ENCODE data around the gene WWC2. TPM values are rescaled to one million over a fixed set of nuclear protein-coding genes. Genes with fewer than 3 reads are reported as not detected.

The WWC2 gene
- total and polyA plus RNA-seq, 2 experiments from 2014 or later = 33.2 to 48.3 TPM

DNA sequence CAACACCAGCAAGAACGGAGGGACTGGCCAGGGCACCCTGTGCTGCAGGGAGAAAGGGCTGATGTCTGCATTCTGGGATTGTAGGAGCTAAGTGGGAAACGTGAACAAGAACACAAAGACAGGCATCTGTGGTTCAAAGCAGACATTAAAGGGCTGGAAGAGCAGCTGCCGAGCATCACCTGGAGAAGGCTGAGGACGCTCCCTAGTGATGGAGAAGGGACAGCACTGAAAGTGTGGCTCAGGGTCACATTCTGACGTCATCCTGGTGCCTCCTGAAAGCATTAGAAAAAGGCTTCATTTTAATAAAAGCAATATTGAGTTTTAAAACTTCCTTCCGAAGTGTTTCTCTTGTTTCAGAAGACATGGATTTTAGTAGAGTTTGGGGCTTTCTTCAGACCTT, 158.8 kb downstream of the WWC2 start:
- Histone ChIP-seq H3K79me2 (ENCODE audit: insufficient read depth) (0 out of 2 replicates have a peak, but pooled peaks cover 7% of the 10 kb centered on the region), H3K9me2 (ENCODE audit: insufficient read depth) (no peaks in the 10 kb centered on the region), H3K27ac (no peak overlapping the region), H3K4me2 (ENCODE audit: unreplicated experiment) (no peak overlapping the region), H2AFZ (no peak overlapping the region), H3K4me1 (ENCODE audit: insufficient read depth) (peaks cover 15% of the 10 kb centered on the region), H3K4me3 (no peak overlapping the region), H3F3A (ENCODE audit: insufficient read depth) (peaks cover 38% of the 10 kb centered on the region), H4K20me1 (ENCODE audit: insufficient read depth) (no peaks in the 10 kb centered on the region; the same call in 1 of the 2 replicates), H3K9ac (no peak overlapping the region), H3K27me3 (replicated peaks; ENCODE audit: insufficient read depth) (no peaks in the 10 kb centered on the region), H3K9me3 (ENCODE audit: low read depth) (no peaks in the 10 kb centered on the region), H3K36me3 (ENCODE audit: low read depth) (peaks cover 53% of the 10 kb centered on the region)
- no peak for TF ChIP-seq EZH2phosphoT487 (IDR thresholded peaks at IDR 0.05; ENCODE audit: insufficient read depth, low read depth)
- DNase-seq = no peak
- WGBS, 2 experiments (ENCODE audit: low coverage in 1 of 2, low lambda C conversion rate in 2 of 2, missing lambda C conversion rate in 2 of 2) = 88 to 90% methylated on average over 6 of the region's 6 CpGs
- in situ Hi-C loops (cut with MboI) = loop anchor here (5.0 to 10.0 kb wide), 2 partner anchors 186 to 323 kb away; no protein-coding TSS in a partner anchor

DNA sequence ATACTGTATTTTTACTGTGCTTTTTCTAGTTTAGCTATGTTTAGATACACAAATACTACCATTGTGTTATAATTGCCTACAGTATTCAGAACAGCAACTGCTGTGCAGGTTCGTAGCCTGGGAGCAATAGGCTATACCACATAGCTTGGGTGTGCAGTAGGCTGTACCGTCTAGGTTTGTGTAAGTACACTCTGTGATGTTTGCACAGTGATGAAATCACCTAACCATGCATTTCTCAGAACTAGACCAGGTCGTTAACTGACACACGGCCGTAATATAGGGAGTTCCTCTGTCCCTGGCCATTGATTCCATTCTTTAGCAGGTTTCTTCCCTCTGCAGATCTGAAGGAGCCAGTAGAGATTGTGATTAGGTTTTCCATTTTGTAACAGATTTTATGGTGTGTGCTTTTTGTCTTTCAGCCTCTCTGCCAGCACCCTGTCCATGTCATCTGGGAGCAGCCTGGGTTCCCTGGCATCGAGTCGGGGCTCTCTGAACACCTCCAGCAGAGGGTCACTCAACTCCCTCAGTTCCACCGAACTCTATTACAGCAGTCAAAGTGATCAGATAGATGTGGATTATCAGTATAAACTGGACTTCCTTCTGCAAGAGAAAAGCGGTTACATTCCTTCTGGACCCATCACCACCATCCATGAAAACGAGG, 161.6 kb downstream of the WWC2 start:
- TF ChIP-seq EZH2phosphoT487 (IDR thresholded peaks at IDR 0.05; ENCODE audit: insufficient read depth, low read depth) = no peak
- no peak for TF ChIP-seq EZH2 (IDR thresholded peaks at IDR 0.05; ENCODE audit: insufficient read depth, poor library complexity, severe bottlenecking)
- in situ Hi-C loops (cut with MboI) = no loop called here

DNA sequence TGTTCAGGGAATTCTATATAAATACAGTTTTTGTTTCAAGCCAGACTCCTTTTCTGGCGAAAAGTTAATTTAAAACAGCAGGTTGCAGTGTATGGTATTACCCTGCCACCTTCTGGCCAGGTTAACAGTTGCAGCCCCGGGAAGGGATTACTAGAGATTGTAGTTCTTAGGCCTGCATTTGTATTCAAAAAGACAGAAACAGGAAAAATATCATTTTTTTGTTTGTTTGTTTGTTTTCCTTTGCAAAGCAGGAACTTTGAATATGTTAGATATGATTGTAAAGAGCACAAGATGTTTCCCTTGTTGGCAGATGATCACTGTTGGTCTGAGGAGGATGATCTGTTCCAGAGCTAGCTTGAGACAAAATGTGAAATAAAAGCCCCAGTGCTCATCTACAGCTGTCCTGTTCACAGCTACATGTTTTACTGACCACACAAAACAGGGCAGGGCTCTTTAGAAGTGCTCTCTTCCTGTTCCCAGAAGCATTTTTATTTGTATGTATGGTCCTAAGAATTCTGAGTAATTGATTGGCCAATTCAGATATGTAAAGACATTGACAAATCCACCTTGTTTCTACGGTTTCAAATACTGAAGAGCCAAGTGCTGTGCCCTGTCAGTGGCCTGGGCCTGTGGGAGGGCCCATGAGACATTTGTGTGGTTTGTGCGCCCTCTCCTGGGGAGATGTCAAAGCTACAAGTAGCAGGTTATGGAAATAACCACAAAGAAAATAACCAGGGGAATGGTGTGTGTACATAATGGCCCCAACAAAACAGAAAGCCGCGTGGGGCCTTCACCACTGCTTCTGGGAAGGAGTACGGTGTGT, 163.1 kb downstream of the WWC2 start:
- peak; percentile 88 for DNase-seq
- H3K27me3 ChIP-seq (replicated peaks; ENCODE audit: insufficient read depth) = no peaks in the 10 kb centered on the region
- no peak overlapping the region for H3K4me3 ChIP-seq
- H2AFZ ChIP-seq = no peak overlapping the region
- no peak overlapping the region for H3K9ac ChIP-seq
- H3K9me3 ChIP-seq (ENCODE audit: low read depth) = no peaks in the 10 kb centered on the region
- TF ChIP-seq EZH2phosphoT487 (IDR thresholded peaks at IDR 0.05; ENCODE audit: insufficient read depth, low read depth) (no peak), EZH2 (IDR thresholded peaks at IDR 0.05; ENCODE audit: insufficient read depth, poor library complexity, severe bottlenecking) (no peak)
- H3K27ac ChIP-seq = peak overlapping the region; percentile 50
- 0 out of 2 replicates have a peak, but pooled peaks cover 7% of the 10 kb centered on the region for H3K79me2 ChIP-seq (ENCODE audit: insufficient read depth)
- WGBS, 2 experiments (ENCODE audit: low coverage in 1 of 2, low lambda C conversion rate in 2 of 2, missing lambda C conversion rate in 2 of 2) = 19 to 29% methylated on average over 7 of the region's 7 CpGs
- peaks cover 48% of the 10 kb centered on the region for H3F3A ChIP-seq (ENCODE audit: insufficient read depth)
- peak overlapping the region; percentile 6 for H3K4me2 ChIP-seq (ENCODE audit: unreplicated experiment)
- peaks cover 31% of the 10 kb centered on the region for H3K4me1 ChIP-seq (ENCODE audit: insufficient read depth)
- no peaks in the 10 kb centered on the region; the same call in 1 of the 2 replicates for H4K20me1 ChIP-seq (ENCODE audit: insufficient read depth)
- peaks cover 58% of the 10 kb centered on the region for H3K36me3 ChIP-seq (ENCODE audit: low read depth)
- in situ Hi-C loops (cut with MboI) = no loop called here
- H3K9me2 ChIP-seq (ENCODE audit: insufficient read depth) = no peaks in the 10 kb centered on the region

More for the DNA sequence above, 161.6 kb downstream of the WWC2 start:
- WGBS, 2 experiments (ENCODE audit: low coverage in 1 of 2, low lambda C conversion rate in 2 of 2, missing lambda C conversion rate in 2 of 2) = 91 to 93% methylated on average over 10 of the region's 10 CpGs
- Histone ChIP-seq H3K27ac (no peak overlapping the region), H3K9me2 (ENCODE audit: insufficient read depth) (no peaks in the 10 kb centered on the region), H3K4me1 (ENCODE audit: insufficient read depth) (peaks cover 36% of the 10 kb centered on the region), H3K4me3 (no peak overlapping the region), H3K9me3 (ENCODE audit: low read depth) (no peaks in the 10 kb centered on the region), H3K4me2 (ENCODE audit: unreplicated experiment) (no peak overlapping the region), H3K27me3 (replicated peaks; ENCODE audit: insufficient read depth) (no peaks in the 10 kb centered on the region), H2AFZ (no peak overlapping the region), H3K36me3 (ENCODE audit: low read depth) (peaks cover 44% of the 10 kb centered on the region), H3F3A (ENCODE audit: insufficient read depth) (peaks cover 47% of the 10 kb centered on the region), H3K9ac (no peak overlapping the region), H3K79me2 (ENCODE audit: insufficient read depth) (0 out of 2 replicates have a peak, but pooled peaks cover 7% of the 10 kb centered on the region), H4K20me1 (ENCODE audit: insufficient read depth) (no peaks in the 10 kb centered on the region; the same call in 1 of the 2 replicates)
- DNase-seq = no peak

DNA sequence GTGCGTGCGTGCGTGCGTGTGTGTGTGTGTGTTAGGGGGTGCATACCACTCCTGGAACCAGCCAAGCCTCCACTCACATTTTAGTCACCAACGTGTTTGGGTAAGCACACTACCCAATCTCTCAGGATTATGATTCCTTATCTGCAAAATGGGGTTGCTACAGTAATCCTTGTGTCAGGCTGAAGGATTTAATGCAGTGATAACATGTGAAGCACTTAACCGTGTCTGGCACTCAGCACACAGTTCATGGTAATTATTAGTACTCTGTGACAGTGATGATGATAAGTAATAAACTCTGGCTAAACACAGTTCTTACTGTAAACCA, 163.7 kb downstream of the WWC2 start:
- peaks cover 63% of the 10 kb centered on the region for H3K36me3 ChIP-seq (ENCODE audit: low read depth)
- H3K9ac ChIP-seq = no peak overlapping the region
- no peak overlapping the region for H3K4me3 ChIP-seq
- 0 out of 2 replicates have a peak, but pooled peaks cover 7% of the 10 kb centered on the region for H3K79me2 ChIP-seq (ENCODE audit: insufficient read depth)
- no peak for DNase-seq
- H4K20me1 ChIP-seq (ENCODE audit: insufficient read depth) = no peaks in the 10 kb centered on the region; the same call in 1 of the 2 replicates
- H3K4me2 ChIP-seq (ENCODE audit: unreplicated experiment) = no peak overlapping the region
- no peak overlapping the region for H2AFZ ChIP-seq
- no peaks in the 10 kb centered on the region for H3K27me3 ChIP-seq (replicated peaks; ENCODE audit: insufficient read depth)
- no peak for TF ChIP-seq EZH2 (IDR thresholded peaks at IDR 0.05; ENCODE audit: insufficient read depth, poor library complexity, severe bottlenecking)
- TF ChIP-seq EZH2phosphoT487 (IDR thresholded peaks at IDR 0.05; ENCODE audit: insufficient read depth, low read depth) = no peak
- whole genome bisulfite sequencing, 2 experiments (ENCODE audit: low coverage in 1 of 2, low lambda C conversion rate in 2 of 2, missing lambda C conversion rate in 2 of 2) = 60 to 69% methylated on average over 6 of the region's 6 CpGs
- no peaks in the 10 kb centered on the region for H3K9me2 ChIP-seq (ENCODE audit: insufficient read depth)
- H3K27ac ChIP-seq = no peak overlapping the region
- H3K4me1 ChIP-seq (ENCODE audit: insufficient read depth) = peaks cover 31% of the 10 kb centered on the region
- H3K9me3 ChIP-seq (ENCODE audit: low read depth) = no peaks in the 10 kb centered on the region
- peaks cover 47% of the 10 kb centered on the region for H3F3A ChIP-seq (ENCODE audit: insufficient read depth)
- in situ Hi-C loops (cut with MboI) = no loop called here
